ENCODE results near the gene UFSP1. TPM values are rescaled to one million over a fixed set of nuclear protein-coding genes. Genes with fewer than 3 reads are reported as not detected.

Gene UFSP1
- total and polyA plus RNA-seq, 10 of the 15 experiments (the other 5 are each of a cell fraction or from before 2014, with no cell fraction given), result 0.14 to 10.6 (median 2.8) TPM

DNA sequence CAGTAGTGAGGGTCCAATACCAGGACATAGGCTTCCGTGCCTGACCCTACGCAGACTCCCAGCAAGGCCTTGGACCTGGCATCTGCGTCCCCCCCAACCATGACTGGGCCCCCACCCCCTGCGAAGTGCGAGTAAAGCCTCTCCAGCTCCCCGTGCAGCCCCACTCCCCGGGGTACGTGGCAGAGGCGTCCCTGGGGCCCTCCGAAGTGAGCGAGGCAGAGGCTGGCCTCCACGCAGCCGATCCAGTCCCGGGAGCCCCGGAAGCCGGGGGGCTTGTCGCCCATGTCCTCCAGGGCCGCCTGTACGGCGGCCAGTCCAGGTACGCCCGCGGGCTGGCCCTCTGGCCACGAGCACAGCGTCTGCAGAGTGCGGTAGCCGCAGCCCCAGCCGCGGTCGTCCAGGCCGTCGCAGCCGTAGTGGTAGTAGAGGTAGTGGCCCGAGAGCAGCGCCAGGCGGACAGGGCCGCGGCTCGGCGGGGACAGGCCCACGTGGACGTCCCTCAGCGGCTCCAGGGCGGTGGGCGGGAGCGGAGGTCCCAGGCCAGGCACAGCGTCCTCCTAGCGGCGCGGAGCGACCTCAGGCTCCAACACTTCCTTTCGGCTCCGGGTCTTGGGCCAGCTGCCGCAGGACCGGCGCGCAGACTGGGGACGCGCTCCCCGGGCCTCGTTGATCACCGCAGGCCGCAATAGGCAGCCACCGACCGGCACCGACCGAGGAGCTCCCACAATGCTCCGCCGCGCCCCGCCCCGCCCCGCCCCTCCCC lies at the start of gene UFSP1 (continued):
- TF ChIP-seq NR2C2 (IDR thresholded peaks at IDR 0.05; ENCODE audit: borderline replicate concordance, control insufficient read depth, insufficient read length, low read depth) (no peak), NR2C1 (IDR thresholded peaks at IDR 0.05) (no peak), NKRF (conservative IDR thresholded peaks at IDR 0.05) (peak; percentile 80), SMARCA5 (IDR thresholded peaks at IDR 0.05) (no peak), IKZF1 (conservative IDR thresholded peaks at IDR 0.05) (peak; percentile 51), NFIC (IDR thresholded peaks at IDR 0.05; ENCODE audit: low read depth, low read length) (no peak), ZNF622 (IDR thresholded peaks at IDR 0.05) (no peak), GABPA (IDR thresholded peaks at IDR 0.05; ENCODE audit: low read depth) (no peak), KAT2A (conservative IDR thresholded peaks at IDR 0.05; ENCODE audit: control insufficient read depth, low read depth, low read length) (no peak), CEBPB (IDR thresholded peaks at IDR 0.05; ENCODE audit: borderline replicate concordance in 1 of 2, low read depth in 2 of 2, low read length in 2 of 2) (no peak), ATF2 (IDR thresholded peaks at IDR 0.05; ENCODE audit: low read length) (no peak), RB1 (IDR thresholded peaks at IDR 0.05; ENCODE audit: borderline replicate concordance) (no peak), MXI1 (IDR thresholded peaks at IDR 0.05; ENCODE audit: low read depth, low read length) (peak; percentile 49; the same call in 1 of the 2 replicates), IKZF2 (IDR thresholded peaks at IDR 0.05) (no peak), POU2F2 (IDR thresholded peaks at IDR 0.05; ENCODE audit: borderline replicate concordance, low read depth, low read length) (no peak), ZNF217 (IDR thresholded peaks at IDR 0.05) (no peak), DPF2 (IDR thresholded peaks at IDR 0.05) (peak; percentile 81), EED (IDR thresholded peaks at IDR 0.05; ENCODE audit: low read depth) (no peak), CBX3 (IDR thresholded peaks at IDR 0.05; ENCODE audit: borderline replicate concordance, low read depth) (no peak), SREBF2 (IDR thresholded peaks at IDR 0.05; ENCODE audit: low read length) (no peak), ZNF274 (IDR thresholded peaks at IDR 0.05; ENCODE audit: insufficient read depth, insufficient read length) (no peak)
- TF ChIP-seq, protein P1, sequence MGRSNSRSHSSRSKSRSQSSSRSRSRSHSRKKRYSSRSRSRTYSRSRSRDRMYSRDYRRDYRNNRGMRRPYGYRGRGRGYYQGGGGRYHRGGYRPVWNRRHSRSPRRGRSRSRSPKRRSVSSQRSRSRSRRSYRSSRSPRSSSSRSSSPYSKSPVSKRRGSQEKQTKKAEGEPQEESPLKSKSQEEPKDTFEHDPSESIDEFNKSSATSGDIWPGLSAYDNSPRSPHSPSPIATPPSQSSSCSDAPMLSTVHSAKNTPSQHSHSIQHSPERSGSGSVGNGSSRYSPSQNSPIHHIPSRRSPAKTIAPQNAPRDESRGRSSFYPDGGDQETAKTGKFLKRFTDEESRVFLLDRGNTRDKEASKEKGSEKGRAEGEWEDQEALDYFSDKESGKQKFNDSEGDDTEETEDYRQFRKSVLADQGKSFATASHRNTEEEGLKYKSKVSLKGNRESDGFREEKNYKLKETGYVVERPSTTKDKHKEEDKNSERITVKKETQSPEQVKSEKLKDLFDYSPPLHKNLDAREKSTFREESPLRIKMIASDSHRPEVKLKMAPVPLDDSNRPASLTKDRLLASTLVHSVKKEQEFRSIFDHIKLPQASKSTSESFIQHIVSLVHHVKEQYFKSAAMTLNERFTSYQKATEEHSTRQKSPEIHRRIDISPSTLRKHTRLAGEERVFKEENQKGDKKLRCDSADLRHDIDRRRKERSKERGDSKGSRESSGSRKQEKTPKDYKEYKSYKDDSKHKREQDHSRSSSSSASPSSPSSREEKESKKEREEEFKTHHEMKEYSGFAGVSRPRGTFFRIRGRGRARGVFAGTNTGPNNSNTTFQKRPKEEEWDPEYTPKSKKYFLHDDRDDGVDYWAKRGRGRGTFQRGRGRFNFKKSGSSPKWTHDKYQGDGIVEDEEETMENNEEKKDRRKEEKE (IDR thresholded peaks at IDR 0.05), result no peak
- TF ChIP-seq, protein P2, sequence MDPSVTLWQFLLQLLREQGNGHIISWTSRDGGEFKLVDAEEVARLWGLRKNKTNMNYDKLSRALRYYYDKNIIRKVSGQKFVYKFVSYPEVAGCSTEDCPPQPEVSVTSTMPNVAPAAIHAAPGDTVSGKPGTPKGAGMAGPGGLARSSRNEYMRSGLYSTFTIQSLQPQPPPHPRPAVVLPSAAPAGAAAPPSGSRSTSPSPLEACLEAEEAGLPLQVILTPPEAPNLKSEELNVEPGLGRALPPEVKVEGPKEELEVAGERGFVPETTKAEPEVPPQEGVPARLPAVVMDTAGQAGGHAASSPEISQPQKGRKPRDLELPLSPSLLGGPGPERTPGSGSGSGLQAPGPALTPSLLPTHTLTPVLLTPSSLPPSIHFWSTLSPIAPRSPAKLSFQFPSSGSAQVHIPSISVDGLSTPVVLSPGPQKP (IDR thresholded peaks at IDR 0.05; ENCODE audit: low read depth, low read length), result no peak
